H9 (cell line): Measurements from ENCODE around the gene KIRREL3. TPM values are rescaled to one million over a fixed set of nuclear protein-coding genes. Genes with fewer than 3 reads are reported as not detected.

ENCODE experiments used
- DNase-seq: peaks from one replicate; pipeline ENCODE4 v3.0.0-alpha.2; 2017
- H2AFZ ChIP-seq: one replicate; pipeline ENCODE4 v1.6.1; 2013; ENCODE audit warnings: mild to moderate bottlenecking, low read length, control low read depth, moderate library complexity
- H2AK5ac ChIP-seq: 2 replicates; pipeline ENCODE4 v1.6.1; 2013; ENCODE audit warnings: low read length, control low read depth, mixed read lengths; ENCODE audit not compliant: insufficient read length
- H2BK120ac ChIP-seq: one replicate; pipeline ENCODE4 v1.6.1; 2013; ENCODE audit warnings: low read depth, mild to moderate bottlenecking, low read length, control low read depth, inconsistent platforms; ENCODE audit not compliant: poor library complexity, severe bottlenecking
- H2BK12ac ChIP-seq: 2 replicates; pipeline ENCODE4 v1.6.1; 2013; ENCODE audit warnings: low read length, control low read depth, mixed read lengths, low read depth; ENCODE audit not compliant: insufficient read length
- H2BK15ac ChIP-seq: 2 replicates; pipeline ENCODE4 v1.6.1; 2013; ENCODE audit warnings: low read depth, low read length, control low read depth
- H2BK20ac ChIP-seq: one replicate; pipeline ENCODE4 v1.6.1; 2013; ENCODE audit warnings: low read depth, mild to moderate bottlenecking, low read length, control low read depth, inconsistent platforms; ENCODE audit not compliant: poor library complexity, severe bottlenecking
- H2BK5ac ChIP-seq: 2 replicates; pipeline ENCODE4 v1.6.1; 2013; ENCODE audit warnings: low read length, control low read depth, mixed read lengths; ENCODE audit not compliant: insufficient read length
- H3K14ac ChIP-seq: 2 replicates; pipeline ENCODE4 v1.6.1; 2013; ENCODE audit warnings: low read length, control low read depth; ENCODE audit not compliant: insufficient read depth
- H3K18ac ChIP-seq: 2 replicates; pipeline ENCODE4 v1.6.1; 2013; ENCODE audit warnings: low read depth, mild to moderate bottlenecking, mixed read lengths, low read length, control low read depth; ENCODE audit not compliant: insufficient read length
- H3K23ac ChIP-seq: 2 replicates; pipeline ENCODE4 v1.6.1; 2013; ENCODE audit warnings: low read length, control low read depth, mixed read lengths, low read depth; ENCODE audit not compliant: insufficient read length
- H3K23me2 ChIP-seq: 2 replicates; pipeline ENCODE4 v1.6.1; 2013; ENCODE audit warnings: low read depth, mild to moderate bottlenecking, mixed read lengths, low read length, control low read depth; ENCODE audit not compliant: insufficient read length, poor library complexity, severe bottlenecking
- H3K27ac ChIP-seq: 2 replicates; pipeline ENCODE4 v1.5.1; 2013; ENCODE audit warnings: low read length, control low read depth, mixed read lengths, low read depth; ENCODE audit not compliant: insufficient read length
- H3K27me3 ChIP-seq: 2 replicates; pipeline ENCODE4 v1.6.1; 2013; ENCODE audit warnings: low read length, control low read depth, inconsistent platforms; ENCODE audit not compliant: insufficient read depth
- H3K4ac ChIP-seq: 2 replicates; pipeline ENCODE4 v1.6.1; 2013; ENCODE audit warnings: low read depth, mild to moderate bottlenecking, control low read depth, inconsistent platforms, low read length, moderate library complexity
- H3K4me1 ChIP-seq: 2 replicates; pipeline ENCODE4 v1.6.1; 2013; ENCODE audit warnings: low read length, control low read depth, inconsistent platforms; ENCODE audit not compliant: insufficient read depth
- H3K4me2 ChIP-seq: 2 replicates; pipeline ENCODE4 v1.6.1; 2013; ENCODE audit warnings: low read length, control low read depth, mixed read lengths; ENCODE audit not compliant: insufficient read length, insufficient read depth
- H3K56ac ChIP-seq: 2 replicates; pipeline ENCODE4 v1.6.1; 2013; ENCODE audit warnings: low read depth, mild to moderate bottlenecking, mixed read lengths, low read length, control low read depth; ENCODE audit not compliant: insufficient read length
- H3K79me1 ChIP-seq: 2 replicates; pipeline ENCODE4 v1.6.1; 2013; ENCODE audit warnings: low read depth, mild to moderate bottlenecking, moderate library complexity, low read length, control low read depth, inconsistent platforms; ENCODE audit not compliant: insufficient read depth, poor library complexity, severe bottlenecking
- H3K79me2 ChIP-seq: 2 replicates; pipeline ENCODE4 v1.6.1; 2013; ENCODE audit warnings: low read length, control low read depth, inconsistent platforms; ENCODE audit not compliant: insufficient read depth
- H3K9ac ChIP-seq: 2 replicates; pipeline ENCODE4 v1.6.1; 2013; ENCODE audit warnings: low read length, control low read depth, mixed read lengths; ENCODE audit not compliant: insufficient read length; ENCODE audit errors: extremely low read depth
- H3K9me3 ChIP-seq: one replicate; pipeline ENCODE4 v1.6.1; 2013; ENCODE audit warnings: low read depth, low read length, inconsistent platforms; ENCODE audit not compliant: control insufficient read depth
- H3T11ph ChIP-seq: one replicate; pipeline ENCODE4 v1.6.1; 2013; ENCODE audit warnings: mild to moderate bottlenecking, low read length, control low read depth, inconsistent platforms
- H4K20me1 ChIP-seq: one replicate; pipeline ENCODE4 v1.6.1; 2013; ENCODE audit not compliant: control insufficient read depth, insufficient read length, insufficient read depth
- H4K5ac ChIP-seq: 2 replicates; pipeline ENCODE4 v1.6.1; 2013; ENCODE audit warnings: low read depth, mild to moderate bottlenecking, mixed read lengths, low read length, control low read depth; ENCODE audit not compliant: insufficient read length
- H4K8ac ChIP-seq: replicated peaks from 2 replicates; pipeline ENCODE4 v1.6.1; 2013; ENCODE audit warnings: low read length, control low read depth, mixed read lengths, low read depth; ENCODE audit not compliant: insufficient read length
- H4K91ac ChIP-seq: 2 replicates; pipeline ENCODE4 v1.6.1; 2013; ENCODE audit warnings: low read depth, mild to moderate bottlenecking, moderate library complexity, mixed read lengths, low read length, control low read depth; ENCODE audit not compliant: insufficient read length
- H3K27ac Mint-ChIP-seq, 3 experiments: 2 replicates in 2 of 3; 3 replicates in 1 of 3; pipeline ENCODE4 v1.8.0; 2020 to 2021; ENCODE audit warnings: mixed read lengths in 3 of 3, mild to moderate bottlenecking in 1 of 3, moderate library complexity in 1 of 3
- H3K27me3 Mint-ChIP-seq: 2 replicates; pipeline ENCODE4 v1.8.0; 2021; ENCODE audit warnings: low read depth, mild to moderate bottlenecking, moderate library complexity, mixed read lengths
- H3K36me3 Mint-ChIP-seq, 3 experiments: 2 replicates in 2 of 3; 3 replicates in 1 of 3; pipeline ENCODE4 v1.8.0; 2020 to 2021; ENCODE audit warnings: low read depth in 3 of 3, mixed read lengths in 3 of 3; ENCODE audit not compliant: insufficient read depth in 1 of 3
- H3K4me1 Mint-ChIP-seq, 2 experiments: 2 replicates each; pipeline ENCODE4 v1.8.0; 2020; ENCODE audit warnings: mixed read lengths in 2 of 2
- H3K4me3 Mint-ChIP-seq, 2 experiments: 2 replicates in 1 of 2; 3 replicates in 1 of 2; pipeline ENCODE4 v1.8.0; 2020 to 2021; ENCODE audit warnings: mild to moderate bottlenecking in 2 of 2, mixed read lengths in 2 of 2, moderate library complexity in 1 of 2
- H3K9me3 Mint-ChIP-seq, 2 experiments: 2 replicates in 1 of 2; 3 replicates in 1 of 2; pipeline ENCODE4 v1.8.0; 2020; ENCODE audit warnings: mild to moderate bottlenecking in 2 of 2, mixed read lengths in 2 of 2, moderate library complexity in 1 of 2
- CTCF ChIP-seq: fragments of 200-600 bp; sonication (generic); conservative IDR thresholded peaks from 3 replicates; pipeline ENCODE4 v1.8.0; 2021; ENCODE audit warnings: antibody characterized with exemption, mild to moderate bottlenecking
- WGBS: extraction: QIAGEN DNeasy Blood & Tissue Kit; methylation state at CpG from one replicate; pipeline ENCODE4 v1.1.7; 2013; ENCODE audit warnings: missing lambda C conversion rate, low lambda C conversion rate, mixed read lengths; ENCODE audit not compliant: insufficient read length; ENCODE audit errors: extremely low coverage; 5-methylcytosine and 5-hydroxymethylcytosine counted together
- total RNA-seq: library from RNA; stranded (reverse); gene quantifications from 2 replicates; pipeline ENCODE4 v1.2.1, GENCODE V29; 2021

The KIRREL3 gene
- total RNA-seq, 1 experiment from 2014 or later, result 0.17 TPM

GRCh38 chr11:126748100-126748791 lies 252.3 kb downstream of the KIRREL3 start:
- H3K27ac Mint-ChIP-seq, result 0 out of 7 replicates have a peak overlapping the region, but pooled peaks of 1 of the 3 experiments have one; percentile 42
- peaks cover 3% of the 10 kb centered on the region for H3K27me3 Mint-ChIP-seq
- no peak overlapping the region for H2BK5ac ChIP-seq
- no peak for TF ChIP-seq CTCF
- no peaks in the 10 kb centered on the region for H3K79me2 ChIP-seq
- no peaks in the 10 kb centered on the region for H3K27me3 ChIP-seq
- no peak overlapping the region for H2AFZ ChIP-seq
- H2BK12ac ChIP-seq, result no peak overlapping the region
- no peak overlapping the region for H3K9ac ChIP-seq
- no peaks in the 10 kb centered on the region; a peak in 1 of 4 replicates for H3K4me1 Mint-ChIP-seq
- H4K20me1 ChIP-seq, result no peaks in the 10 kb centered on the region
- no peak overlapping the region for H4K5ac ChIP-seq
- no peak overlapping the region for H4K91ac ChIP-seq
- H3K9me3 ChIP-seq, result no peaks in the 10 kb centered on the region
- no CpG with 5 or more reads among the region's 17 CpGs for WGBS
- H3K27ac ChIP-seq, result no peak overlapping the region
- no peak overlapping the region for H3K4ac ChIP-seq
- no peak overlapping the region for H3T11ph ChIP-seq
- H2AK5ac ChIP-seq, result no peak overlapping the region
- H3K4me1 ChIP-seq, result no peaks in the 10 kb centered on the region
- no peak overlapping the region for H2BK20ac ChIP-seq
- H3K23me2 ChIP-seq, result no peaks in the 10 kb centered on the region
- no peak overlapping the region for H3K56ac ChIP-seq
- DNase-seq, result no peak
- no peak overlapping the region for H4K8ac ChIP-seq
- no peaks in the 10 kb centered on the region for H3K36me3 Mint-ChIP-seq
- H2BK15ac ChIP-seq, result no peak overlapping the region
- H2BK120ac ChIP-seq, result no peak overlapping the region
- no peak overlapping the region for H3K18ac ChIP-seq
- H3K9me3 Mint-ChIP-seq, result no peaks in the 10 kb centered on the region
- no peak overlapping the region for H3K23ac ChIP-seq
- H3K14ac ChIP-seq, result no peak overlapping the region
- no peaks in the 10 kb centered on the region for H3K79me1 ChIP-seq
- no peak overlapping the region for H3K4me2 ChIP-seq
- no peak overlapping the region for H3K4me3 Mint-ChIP-seq
